ENCODE data around the gene EIF2A.
"Not testable (repeated sequence)": the region's sequence is repeated elsewhere in the genome, so short reads cannot be mapped to it uniquely, and the experiment has no call there.

Gene EIF2A

DNA sequence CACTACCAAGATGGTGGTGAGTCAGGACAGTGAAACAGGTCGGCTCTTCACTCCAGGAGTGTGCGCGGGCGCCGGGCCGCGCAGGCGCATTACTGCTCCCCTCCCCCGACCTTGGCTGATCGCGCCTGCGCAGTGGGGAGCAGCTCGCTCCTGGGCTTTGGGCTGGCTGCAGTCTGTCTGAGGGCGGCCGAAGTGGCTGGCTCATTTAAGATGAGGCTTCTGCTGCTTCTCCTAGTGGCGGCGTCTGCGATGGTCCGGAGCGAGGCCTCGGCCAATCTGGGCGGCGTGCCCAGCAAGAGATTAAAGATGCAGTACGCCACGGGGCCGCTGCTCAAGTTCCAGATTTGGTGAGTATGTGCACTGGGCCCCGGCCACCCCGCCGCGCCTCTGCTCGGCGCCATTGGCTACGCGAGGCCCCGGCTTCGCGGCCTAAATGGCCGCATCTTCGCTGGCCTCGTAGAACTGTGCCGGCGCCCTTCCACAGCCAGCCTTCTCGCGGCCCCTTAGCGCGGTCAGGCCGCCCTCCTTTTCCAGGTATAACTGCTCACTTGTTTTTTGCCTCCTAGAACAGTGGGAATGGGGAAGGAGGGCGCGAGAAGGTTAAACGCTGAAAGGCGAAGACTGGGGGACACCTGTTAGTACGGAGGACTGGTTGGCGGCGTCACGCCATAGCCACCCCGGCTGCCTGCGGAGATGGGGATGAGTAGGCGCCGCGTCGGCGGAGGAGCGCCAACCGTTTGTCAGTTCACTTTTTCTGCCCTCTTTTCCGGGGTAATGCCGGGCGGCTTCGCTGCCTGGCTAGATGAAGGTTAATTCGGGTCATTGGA, 56.8 kb downstream of the EIF2A start, which contains the start of gene SELENOT:
TSS of gene SELENOT (plus strand) at position 169 of the 827 bp plus-strand sequence. CDS start at position 211, 42 bp downstream.
- Mint-ChIP-seq H3K4me1 (peaks cover 80% of the 10 kb centered on the region), H3K36me3 (ENCODE audit: low read depth) (peaks cover 39% of the 10 kb centered on the region), H3K4me3 (peak within 1 kb of the TSS; percentile 95), H3K27me3 (peaks cover 2% of the 10 kb centered on the region), H3K27ac (peak within 1 kb of the TSS; percentile 96), H3K9me3 (no peaks in the 10 kb centered on the region)
- DNase-seq = peak; percentile 95
- ATAC-seq = peak; percentile 91

DNA sequence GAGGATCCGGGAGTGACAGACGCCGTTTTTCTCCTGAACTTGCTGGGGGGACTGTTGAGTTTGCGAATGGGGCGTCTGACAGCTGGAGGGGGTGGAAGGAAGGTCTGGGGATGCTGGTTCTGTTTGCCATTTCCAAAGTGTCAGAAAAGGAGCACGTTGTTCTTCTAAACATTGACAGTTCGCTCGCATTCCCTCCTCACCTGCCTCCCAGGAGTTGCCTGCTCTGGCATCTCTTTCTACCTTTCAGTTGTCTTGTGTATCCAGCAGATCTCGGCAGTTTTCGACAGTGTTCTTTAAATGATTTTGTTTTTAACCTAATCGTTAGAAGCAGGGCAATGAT, 57.4 kb downstream of the EIF2A start:
- DNase-seq (no peak), ATAC-seq (no peak)
- H3K27ac Mint-ChIP-seq = peak overlapping the region; percentile 96
- H3K36me3 Mint-ChIP-seq (ENCODE audit: low read depth) = peaks cover 44% of the 10 kb centered on the region
- peaks cover 85% of the 10 kb centered on the region for H3K4me1 Mint-ChIP-seq
- H3K4me3 Mint-ChIP-seq = peak overlapping the region; percentile 95
- no peaks in the 10 kb centered on the region for H3K9me3 Mint-ChIP-seq
- peaks cover 2% of the 10 kb centered on the region for H3K27me3 Mint-ChIP-seq

- peaks cover 2% of the 10 kb centered on the region for H3K27me3 Mint-ChIP-seq
These were observed 59.5 kb downstream of the EIF2A start for GRCh38 chr3:150605998-150606641.

GRCh38 chr3:150607267-150608065, 60.9 kb downstream of the EIF2A start:
- ATAC-seq (no peak), DNase-seq (no peak)
- peaks cover 47% of the 10 kb centered on the region for H3K36me3 Mint-ChIP-seq (ENCODE audit: low read depth)
- no peak overlapping the region for H3K27ac Mint-ChIP-seq
- H3K27me3 Mint-ChIP-seq = peaks cover 2% of the 10 kb centered on the region
- peaks cover 82% of the 10 kb centered on the region for H3K4me1 Mint-ChIP-seq
- peak overlapping the region; percentile 3 for H3K4me3 Mint-ChIP-seq
- no peaks in the 10 kb centered on the region for H3K9me3 Mint-ChIP-seq

More at GRCh38 chr3:150605998-150606641, 59.5 kb downstream of the EIF2A start:
- DNase-seq (no peak), ATAC-seq (no peak)
- H3K4me3 Mint-ChIP-seq = peak overlapping the region; percentile 72
- peak overlapping the region; percentile 24 for H3K27ac Mint-ChIP-seq
- H3K9me3 Mint-ChIP-seq = no peaks in the 10 kb centered on the region
- H3K4me1 Mint-ChIP-seq = peaks cover 86% of the 10 kb centered on the region
- H3K36me3 Mint-ChIP-seq (ENCODE audit: low read depth) = peaks cover 42% of the 10 kb centered on the region

DNA sequence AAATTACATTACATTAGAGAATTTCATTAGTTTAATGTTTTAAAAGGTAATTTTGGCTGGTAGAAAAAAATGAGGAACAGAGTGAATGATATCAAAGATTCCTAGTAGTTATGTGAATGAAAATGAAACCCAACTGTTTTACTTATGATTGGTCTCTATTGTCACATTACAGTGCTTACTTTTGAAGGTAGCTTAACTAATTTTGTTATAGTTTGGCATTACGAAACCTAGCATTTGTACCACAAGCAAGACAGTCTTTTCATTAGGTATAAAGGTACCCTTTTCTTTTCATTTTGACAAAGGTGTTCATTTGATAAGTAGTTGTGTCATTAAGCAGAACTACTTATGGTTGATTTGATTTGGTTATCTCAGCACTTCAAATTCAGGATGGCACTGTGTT, 63.4 kb downstream of the EIF2A start:
- Mint-ChIP-seq H3K9me3 (peaks cover 4% of the 10 kb centered on the region), H3K36me3 (ENCODE audit: low read depth) (peaks cover 52% of the 10 kb centered on the region)
- no peak for DNase-seq

DNA sequence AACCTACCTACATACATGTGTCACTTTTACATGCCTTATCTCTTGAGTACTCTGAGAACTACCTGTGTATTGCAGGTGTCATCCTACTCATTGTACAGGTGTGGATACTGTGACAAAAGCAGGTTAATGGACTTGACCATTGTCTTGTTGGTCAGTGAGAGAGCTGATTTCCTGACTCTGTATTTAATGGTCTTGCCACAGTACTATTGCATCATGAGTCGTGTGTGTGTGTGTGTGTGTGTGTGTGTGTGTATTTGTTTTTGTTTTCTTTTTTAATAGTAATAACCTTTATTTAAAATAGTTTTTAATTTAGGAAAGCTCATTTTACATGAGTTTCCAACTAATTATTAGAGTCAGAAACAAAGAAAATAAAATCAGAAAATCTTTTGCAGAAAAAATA, 64.2 kb downstream of the EIF2A start:
- ATAC-seq (no peak), DNase-seq (no peak)
- Mint-ChIP-seq H3K9me3 (peaks cover 4% of the 10 kb centered on the region), H3K36me3 (ENCODE audit: low read depth) (peaks cover 49% of the 10 kb centered on the region), H3K27ac (no peak overlapping the region), H3K27me3 (no peaks in the 10 kb centered on the region), H3K4me3 (no peak overlapping the region), H3K4me1 (peaks cover 77% of the 10 kb centered on the region)

More for the DNA sequence above, 63.4 kb downstream of the EIF2A start:
- Mint-ChIP-seq H3K27ac (peak overlapping the region; percentile 1), H3K4me1 (peaks cover 84% of the 10 kb centered on the region), H3K4me3 (no peak overlapping the region), H3K27me3 (no peaks in the 10 kb centered on the region)
- no peak for ATAC-seq

- no peak overlapping the region for H3K27ac Mint-ChIP-seq
- H3K4me3 Mint-ChIP-seq = no peak overlapping the region
- H3K27me3 Mint-ChIP-seq = no peaks in the 10 kb centered on the region
- H3K4me1 Mint-ChIP-seq = peaks cover 71% of the 10 kb centered on the region
- DNase-seq (no peak), ATAC-seq (no peak)
- peaks cover 44% of the 10 kb centered on the region for H3K36me3 Mint-ChIP-seq (ENCODE audit: low read depth)
- H3K9me3 Mint-ChIP-seq = peaks cover 4% of the 10 kb centered on the region
These were observed 65.1 kb downstream of the EIF2A start for GRCh38 chr3:150611666-150612065.

- no peak overlapping the region for H3K4me3 Mint-ChIP-seq
- no peaks in the 10 kb centered on the region for H3K27me3 Mint-ChIP-seq
- DNase-seq (no peak), ATAC-seq (no peak)
- peak overlapping the region; percentile 42 for H3K27ac Mint-ChIP-seq
- peaks cover 63% of the 10 kb centered on the region for H3K4me1 Mint-ChIP-seq
- peaks cover 4% of the 10 kb centered on the region for H3K9me3 Mint-ChIP-seq
- peaks cover 43% of the 10 kb centered on the region for H3K36me3 Mint-ChIP-seq (ENCODE audit: low read depth)
These were observed 65.9 kb downstream of the EIF2A start for GRCh38 chr3:150612494-150612893.

GRCh38 chr3:150613034-150613433, 66.4 kb downstream of the EIF2A start:
- Mint-ChIP-seq H3K4me3 (no peak overlapping the region), H3K27ac (peak overlapping the region; percentile 62), H3K27me3 (no peaks in the 10 kb centered on the region), H3K9me3 (peaks cover 4% of the 10 kb centered on the region), H3K4me1 (peaks cover 58% of the 10 kb centered on the region), H3K36me3 (ENCODE audit: low read depth) (peaks cover 43% of the 10 kb centered on the region)
- ATAC-seq (peak; percentile 28), DNase-seq (no peak)

DNA sequence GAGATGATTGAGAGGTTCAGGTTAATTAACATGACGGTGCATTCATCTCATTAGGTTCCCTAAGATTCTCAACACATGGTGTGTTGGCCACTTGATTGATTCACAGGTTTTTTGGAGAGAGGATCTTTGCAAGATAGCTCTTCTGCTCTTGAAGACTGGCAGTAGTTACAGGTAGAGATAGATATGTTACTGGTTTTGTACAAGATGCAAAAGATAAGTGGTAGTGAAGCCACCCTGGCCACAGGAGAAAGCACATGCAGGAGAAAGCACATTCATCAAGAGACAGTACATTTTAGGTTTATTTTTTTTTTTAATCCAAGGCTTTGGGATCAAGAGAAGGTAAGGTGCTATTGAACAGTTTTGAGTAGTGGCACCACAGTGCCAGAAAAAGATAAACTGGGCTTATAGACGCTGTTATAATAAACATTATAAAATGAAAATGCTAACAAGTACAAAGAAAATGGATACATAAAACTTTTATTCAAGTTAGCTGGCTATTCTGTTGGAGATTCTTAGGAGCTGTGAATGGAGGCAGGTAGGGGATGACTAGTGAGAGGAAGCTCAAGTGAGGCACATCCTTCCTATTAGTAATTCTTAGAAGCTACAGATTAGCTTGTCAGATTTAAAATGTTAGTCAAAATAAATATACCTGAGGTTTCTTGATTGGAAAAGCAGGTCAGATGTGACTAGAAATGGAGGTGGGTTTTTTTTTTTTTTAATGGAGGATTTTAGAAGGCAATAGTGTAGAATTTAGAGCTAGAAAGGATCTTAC, 67.3 kb downstream of the EIF2A start:
- Mint-ChIP-seq H3K4me1 (peaks cover 56% of the 10 kb centered on the region), H3K36me3 (ENCODE audit: low read depth) (peaks cover 46% of the 10 kb centered on the region), H3K27me3 (no peaks in the 10 kb centered on the region), H3K4me3 (no peak overlapping the region), H3K9me3 (peaks cover 4% of the 10 kb centered on the region), H3K27ac (peak overlapping the region; percentile 39)
- ATAC-seq = no peak
- DNase-seq = no peak

- Mint-ChIP-seq H3K4me1 (peaks cover 34% of the 10 kb centered on the region), H3K9me3 (no peaks in the 10 kb centered on the region), H3K36me3 (ENCODE audit: low read depth) (peaks cover 38% of the 10 kb centered on the region), H3K27me3 (no peaks in the 10 kb centered on the region), H3K4me3 (no peak overlapping the region), H3K27ac (no peak overlapping the region)
- ATAC-seq (peak; percentile 46), DNase-seq (no peak)
These were observed 73.6 kb downstream of the EIF2A start for GRCh38 chr3:150620002-150620689.

DNA sequence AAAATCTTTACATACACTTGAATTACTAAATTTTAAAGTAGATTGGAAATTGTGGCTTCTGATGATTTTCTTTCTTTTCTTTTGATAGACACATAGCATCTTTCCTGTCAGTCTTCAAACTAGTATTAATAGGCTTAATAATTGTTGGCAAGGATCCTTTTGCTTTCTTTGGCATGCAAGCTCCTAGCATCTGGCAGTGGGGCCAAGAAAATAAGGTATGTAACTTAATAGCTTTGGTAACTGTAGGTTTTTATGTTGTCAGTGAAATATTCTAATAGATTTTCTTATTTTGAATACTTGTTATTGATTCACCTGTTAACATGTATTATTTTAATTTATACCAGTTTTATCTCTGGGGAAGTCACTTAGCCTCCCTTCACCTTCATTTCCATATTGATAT, 76.4 kb downstream of the EIF2A start:
- not testable (repeated sequence) for H3K9me3 Mint-ChIP-seq, H3K27ac Mint-ChIP-seq, H3K27me3 Mint-ChIP-seq, ATAC-seq, H3K4me3 Mint-ChIP-seq, DNase-seq
- Mint-ChIP-seq H3K36me3 (ENCODE audit: low read depth) (peaks cover 52% of the 10 kb centered on the region), H3K4me1 (peaks cover 31% of the 10 kb centered on the region)

DNA sequence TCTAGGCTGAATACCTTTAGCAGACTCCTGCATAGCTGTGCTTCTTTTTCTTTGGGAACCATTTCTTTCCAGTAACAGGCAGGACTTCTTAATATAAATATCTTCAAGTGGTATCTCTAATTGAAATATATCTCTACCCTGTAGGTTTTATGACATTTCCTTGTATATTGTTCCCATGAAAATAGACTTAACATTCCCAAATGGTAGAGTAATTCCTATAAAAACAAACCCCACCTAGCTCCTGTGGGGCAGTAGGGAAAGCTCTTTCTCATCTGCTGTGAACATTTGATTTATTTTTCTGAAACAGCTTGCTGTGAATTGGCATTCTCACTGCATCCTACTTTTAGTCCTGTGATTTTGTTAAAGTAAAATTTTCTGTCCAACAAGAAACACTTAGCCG, 77.4 kb downstream of the EIF2A start:
- peak overlapping the region; percentile 33 for H3K27ac Mint-ChIP-seq
- no peak for DNase-seq
- H3K9me3 Mint-ChIP-seq = no peaks in the 10 kb centered on the region
- ATAC-seq = no peak
- H3K4me1 Mint-ChIP-seq = peaks cover 26% of the 10 kb centered on the region
- no peaks in the 10 kb centered on the region for H3K27me3 Mint-ChIP-seq
- H3K4me3 Mint-ChIP-seq = no peak overlapping the region
- H3K36me3 Mint-ChIP-seq (ENCODE audit: low read depth) = peaks cover 49% of the 10 kb centered on the region
